Right cardiac atrium (tissue), 5 donors: ENCODE measurements around the gene OR51E2. TPM values are rescaled to one million over a fixed set of nuclear protein-coding genes. Genes with fewer than 3 reads are reported as not detected.
"Not testable (repeated sequence)": the region's sequence is repeated elsewhere in the genome, so short reads cannot be mapped to it uniquely, and the experiment has no call there.

ENCODE experiments used
- ATAC-seq, 2 donors: fragments of 200-7000 bp; cut with Tn5 transposase; one replicate each; pipeline versions ENCODE4 v1.8.0 to v1.9.1; 2020; ENCODE audit warnings: moderate library complexity in 2 of 2, mild to moderate bottlenecking in 1 of 2
- DNase-seq, 3 donors: peaks; one replicate each; pipeline ENCODE4 v3.0.0-alpha.2; 2020
- H3K27ac ChIP-seq: one replicate; pipeline ENCODE4 v1.5.1; 2013; ENCODE audit warnings: mild to moderate bottlenecking, low read length, control low read depth, moderate library complexity
- H3K27me3 ChIP-seq: one replicate; pipeline ENCODE4 v1.6.1; 2013; ENCODE audit not compliant: control insufficient read depth, insufficient read depth
- H3K4me1 ChIP-seq: one replicate; pipeline ENCODE4 v1.6.1; 2013; ENCODE audit warnings: low read length; ENCODE audit not compliant: control insufficient read depth, insufficient read depth
- H3K4me3 ChIP-seq: one replicate; pipeline ENCODE4 v1.5.1; 2013; ENCODE audit warnings: low read length, control low read depth
- H3K9me3 ChIP-seq: one replicate; pipeline ENCODE4 v1.6.1; 2013; ENCODE audit warnings: low read length; ENCODE audit not compliant: control insufficient read depth
- WGBS: extraction: QIAGEN DNeasy Blood & Tissue Kit; methylation state at CpG from one replicate; pipeline ENCODE4 v1.1.7; 2013; 5-methylcytosine and 5-hydroxymethylcytosine counted together
- intact Hi-C, 4 donors: fragments of 100-400 bp; cut with DNase I; formaldehyde crosslinking; loops; one replicate each; pipeline versions ENCODE4 v1.11.0 to v1.14.0; 2022 to 2023
- long read RNA-seq, 4 donors: library from polyadenylated mRNA; unstranded; transcript quantifications; one replicate each; pipeline ENCODE4 v2.0.0, GENCODE V29; 2020 to 2021
- polyA plus RNA-seq: library from polyadenylated mRNA; stranded (reverse); fragments of 200-250 nt; gene quantifications from one replicate; pipeline ENCODE4 v1.2.3, GENCODE V29; 2013
- total RNA-seq, 4 donors: library from RNA; stranded (reverse); fragmentation: NEBNext Ultra II Directional; extraction: Animal tissue kit (Norgen Biotek cat#: 25700); gene quantifications; one replicate each; pipeline ENCODE4 v1.2.1, GENCODE V29; 2021
- donor health status: healthy with polysubstance abuse.
- donor health status: DM: no; HTN: yes; CAD: no.
- donor health status: DM: no; HTN: no; CAD: no.
- donor health status: DM: no; HTN: yes; CAD: no; lungs with severe emphysema.
- donor health status: DM: yes; HTN: yes; CAD: no.

Gene OR51E2
- not detected for total RNA-seq
- polyA plus RNA-seq = 0.05 TPM
- long read RNA-seq, donor 1 = 0 reads
- long read RNA-seq, donor 2 = 0 reads
- long read RNA-seq, donor 3 = 0 reads
- long read RNA-seq, donor 4 = 0 reads

- no peak for DNase-seq
- ATAC-seq = no peak
- Histone ChIP-seq H3K9me3 (no peaks in the 10 kb centered on the region), H3K27ac (no peak within 1 kb of the TSS), H3K4me1 (no peaks in the 10 kb centered on the region), H3K4me3 (no peak within 1 kb of the TSS), H3K27me3 (no peaks in the 10 kb centered on the region)
- 69% methylated on average over 3 of the region's 3 CpGs for WGBS
- intact Hi-C loops = no loop called here
Measured at GRCh38 chr11:4697585-4697984, at the start of gene OR51E2. Gene OR51E2 (minus strand): TSS chr11:4697853. CDS start chr11:4682711, 15,142 bp downstream.

- Histone ChIP-seq H3K27me3 (no peaks in the 10 kb centered on the region), H3K4me3 (no peak overlapping the region), H3K9me3 (no peaks in the 10 kb centered on the region), H3K27ac (no peak overlapping the region), H3K4me1 (no peaks in the 10 kb centered on the region)
- intact Hi-C loops = no loop called here
- 81% methylated on average over 2 of the region's 2 CpGs for WGBS
- no peak for DNase-seq
- ATAC-seq = no peak
Measured at GRCh38 chr11:4740735-4741134, 43.1 kb upstream of the OR51E2 start.

- WGBS = 89% methylated on average over 2 of the region's 2 CpGs
- H3K9me3 ChIP-seq = no peaks in the 10 kb centered on the region
- no peak overlapping the region for H3K4me3 ChIP-seq
- DNase-seq = no peak
- H3K4me1 ChIP-seq = no peaks in the 10 kb centered on the region
- intact Hi-C loops = no loop called here
- ATAC-seq = no peak
- no peak overlapping the region for H3K27ac ChIP-seq
- no peaks in the 10 kb centered on the region for H3K27me3 ChIP-seq
Measured at GRCh38 chr11:4727171-4727570, 29.5 kb upstream of the OR51E2 start.

- DNase-seq, H3K27ac ChIP-seq, H3K9me3 ChIP-seq, H3K4me3 ChIP-seq, intact Hi-C loops, H3K4me1 ChIP-seq, H3K27me3 ChIP-seq, ATAC-seq: not testable (repeated sequence)
- WGBS = 89% methylated on average over 33 of the region's 33 CpGs
Measured at GRCh38 chr11:4722616-4723534, 25.2 kb upstream of the OR51E2 start.

GRCh38 chr11:4714300-4714699, 16.6 kb upstream of the OR51E2 start:
- no peak overlapping the region for H3K27ac ChIP-seq
- H3K4me1 ChIP-seq = no peaks in the 10 kb centered on the region
- intact Hi-C loops = no loop called here
- DNase-seq = no peak
- no peak for ATAC-seq
- H3K9me3 ChIP-seq = no peaks in the 10 kb centered on the region
- WGBS = 64% methylated on average over 5 of the region's 5 CpGs
- no peak overlapping the region for H3K4me3 ChIP-seq
- H3K27me3 ChIP-seq = peaks cover 3% of the 10 kb centered on the region

- Histone ChIP-seq H3K4me3 (no peak overlapping the region), H3K4me1 (no peaks in the 10 kb centered on the region), H3K9me3 (no peaks in the 10 kb centered on the region), H3K27ac (no peak overlapping the region), H3K27me3 (peaks cover 3% of the 10 kb centered on the region)
- ATAC-seq = no peak
- no peak for DNase-seq
- intact Hi-C loops = no loop called here
- WGBS = 74% methylated on average over 1 of the region's 1 CpG
Measured at GRCh38 chr11:4713241-4713640, 15.6 kb upstream of the OR51E2 start.

- DNase-seq (no peak), ATAC-seq (no peak)
- Histone ChIP-seq H3K27me3 (no peaks in the 10 kb centered on the region), H3K27ac (no peak overlapping the region), H3K4me3 (no peak overlapping the region), H3K9me3 (no peaks in the 10 kb centered on the region), H3K4me1 (no peaks in the 10 kb centered on the region)
- 66% methylated on average over 8 of the region's 8 CpGs for WGBS
- intact Hi-C loops = no loop called here
Measured at GRCh38 chr11:4704790-4705334, 7.2 kb upstream of the OR51E2 start.

GRCh38 chr11:4704054-4704789, 6.6 kb upstream of the OR51E2 start, which contains the start of gene MMP26:
Gene MMP26 (plus strand): TSS chr11:4704784.
- H3K27ac ChIP-seq = no peak within 1 kb of the TSS
- no peak for ATAC-seq

GRCh38 chr11:4700436-4700820, 2.8 kb upstream of the OR51E2 start:
- intact Hi-C loops = no loop called here

More at GRCh38 chr11:4704054-4704789, 6.6 kb upstream of the OR51E2 start, which contains the start of gene MMP26:
- no peaks in the 10 kb centered on the region for H3K4me1 ChIP-seq
- no peaks in the 10 kb centered on the region for H3K9me3 ChIP-seq
- 34% methylated on average over 5 of the region's 5 CpGs for WGBS
- H3K27me3 ChIP-seq = no peaks in the 10 kb centered on the region
- no peak for DNase-seq
- intact Hi-C loops = no loop called here
- H3K4me3 ChIP-seq = no peak within 1 kb of the TSS

GRCh38 chr11:4699697-4700435, 2.2 kb upstream of the OR51E2 start:
- no peak overlapping the region for H3K4me3 ChIP-seq
- DNase-seq = no peak
- intact Hi-C loops = no loop called here
- no peaks in the 10 kb centered on the region for H3K9me3 ChIP-seq
- no peaks in the 10 kb centered on the region for H3K4me1 ChIP-seq
- H3K27ac ChIP-seq = no peak overlapping the region
- 94% methylated on average over 3 of the region's 3 CpGs for WGBS
- ATAC-seq = no peak
- no peaks in the 10 kb centered on the region for H3K27me3 ChIP-seq

More at GRCh38 chr11:4700436-4700820, 2.8 kb upstream of the OR51E2 start:
- no peaks in the 10 kb centered on the region for H3K9me3 ChIP-seq
- H3K4me3 ChIP-seq = no peak overlapping the region
- no peaks in the 10 kb centered on the region for H3K27me3 ChIP-seq
- WGBS = 73% methylated on average over 1 of the region's 1 CpG
- no peak overlapping the region for H3K27ac ChIP-seq
- ATAC-seq = no peak
- no peaks in the 10 kb centered on the region for H3K4me1 ChIP-seq
- no peak for DNase-seq
